DMS114 treated with DMSO at 0.1 percent for 48 hours (cell line): Measurements from ENCODE around the gene IFT27.
"Not testable (repeated sequence)": the region's sequence is repeated elsewhere in the genome, so short reads cannot be mapped to it uniquely, and the experiment has no call there.

Experiments used
- DNase-seq: peaks from one replicate; lab custom pipeline; 2025; ENCODE audit not compliant: unreplicated experiment; lab: John Stamatoyannopoulos, UW

IFT27 gene

GRCh38 chr22:36744413-36744765 lies 31.5 kb downstream of the IFT27 start:
- no peak for DNase-seq

- no peak for DNase-seq
These were observed 32.1 kb downstream of the IFT27 start for GRCh38 chr22:36743591-36744412.

- no peak for DNase-seq
These were observed 32.9 kb downstream of the IFT27 start for GRCh38 chr22:36743011-36743410.

- DNase-seq = no peak
These were observed 34.0 kb downstream of the IFT27 start for GRCh38 chr22:36741968-36742367.

GRCh38 chr22:36741204-36741793 lies 34.6 kb downstream of the IFT27 start:
- no peak for DNase-seq

- no peak for DNase-seq
These were observed 35.2 kb downstream of the IFT27 start for GRCh38 chr22:36740716-36741115.

- DNase-seq = no peak
These were observed 36.7 kb downstream of the IFT27 start for GRCh38 chr22:36739185-36739584.

GRCh38 chr22:36738416-36739020 lies 37.4 kb downstream of the IFT27 start:
- DNase-seq = no peak

- DNase-seq = no peak
These were observed 38.1 kb downstream of the IFT27 start for GRCh38 chr22:36737776-36738175.

GRCh38 chr22:36736701-36737320 lies 39.1 kb downstream of the IFT27 start:
- no peak for DNase-seq

GRCh38 chr22:36734171-36735058 lies 41.5 kb downstream of the IFT27 start:
- DNase-seq = no peak

- DNase-seq = no peak
These were observed 42.6 kb downstream of the IFT27 start for GRCh38 chr22:36733271-36733670.

GRCh38 chr22:36732609-36733008 lies 43.3 kb downstream of the IFT27 start:
- no peak for DNase-seq

- no peak for DNase-seq
These were observed 44.0 kb downstream of the IFT27 start for GRCh38 chr22:36731916-36732315.

- DNase-seq = not testable (repeated sequence)
These were observed 44.6 kb downstream of the IFT27 start for GRCh38 chr22:36731321-36731720.

GRCh38 chr22:36730176-36730858 lies 45.6 kb downstream of the IFT27 start:
- no peak for DNase-seq

- DNase-seq = no peak
These were observed 46.6 kb downstream of the IFT27 start for GRCh38 chr22:36729321-36729720.

- DNase-seq = no peak
These were observed 47.4 kb downstream of the IFT27 start for GRCh38 chr22:36728505-36728904.

- DNase-seq = no peak
These were observed 47.9 kb downstream of the IFT27 start for GRCh38 chr22:36727927-36728488.

- no peak for DNase-seq
These were observed 48.8 kb downstream of the IFT27 start for GRCh38 chr22:36727110-36727509.
